Measurements from ENCODE around the gene JRKL. TPM values are rescaled to one million over a fixed set of nuclear protein-coding genes. Genes with fewer than 3 reads are reported as not detected.
"Not testable (repeated sequence)": the region's sequence is repeated elsewhere in the genome, so short reads cannot be mapped to it uniquely, and the experiment has no call there.

Gene JRKL
- total RNA-seq, 1 experiment from 2014 or later = 4.8 TPM

DNA sequence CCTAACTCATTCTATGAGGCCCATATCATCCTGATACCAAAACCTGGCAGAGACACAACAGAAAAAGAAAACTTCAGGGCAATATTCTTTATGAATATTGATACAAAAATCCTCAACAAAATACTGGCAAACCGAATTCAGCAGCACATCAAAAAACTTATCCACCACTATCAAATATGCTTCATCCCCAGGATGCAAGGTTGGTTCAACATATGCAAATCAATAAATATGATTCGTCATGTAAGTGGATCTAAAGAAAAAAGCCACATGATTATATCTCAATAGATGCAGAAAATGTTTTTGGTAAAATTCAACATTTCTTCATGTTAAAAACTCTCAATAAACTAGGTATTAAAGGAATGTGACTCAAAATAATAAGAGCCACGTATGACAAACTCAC is 40.9 kb downstream of the JRKL start:
- Histone ChIP-seq H3K9me3 (replicated peaks) (no peaks in the 10 kb centered on the region), H3K4me1 (no peaks in the 10 kb centered on the region), H3K4me3 (no peak overlapping the region), H3K27ac (no peak overlapping the region), H3K36me3 (no peaks in the 10 kb centered on the region), H3K27me3 (no peaks in the 10 kb centered on the region)
- no peak for DNase-seq

DNA sequence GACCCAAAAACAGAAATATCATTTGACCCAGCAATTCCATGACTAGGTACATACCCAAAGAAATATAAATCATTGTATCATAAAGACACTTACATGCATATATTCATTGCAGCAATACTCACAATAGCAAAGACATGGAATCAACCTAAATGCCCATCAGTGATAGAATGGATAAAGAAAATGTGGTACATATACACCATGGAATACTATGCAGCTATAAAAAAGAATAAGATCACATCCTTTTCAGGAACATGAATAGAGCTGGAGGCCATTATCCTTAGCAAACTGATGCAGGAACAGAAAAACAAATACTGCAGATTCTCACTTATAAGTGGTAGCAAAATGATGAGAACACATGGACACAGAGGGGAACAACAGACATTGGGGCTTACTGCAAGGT is 42.8 kb downstream of the JRKL start:
- not testable (repeated sequence) for H3K27me3 ChIP-seq, DNase-seq

More for the DNA sequence above, 42.8 kb downstream of the JRKL start:
- not testable (repeated sequence) for H3K36me3 ChIP-seq; H3K9me3 ChIP-seq (replicated peaks); H3K4me3 ChIP-seq; H3K27ac ChIP-seq; H3K4me1 ChIP-seq

Other genes starting within 250 kb of the JRKL start
- 2.1 and 2.2 TPM in 2 replicates for gene MAML2, start 46.8 kb upstream of the JRKL start, total RNA-seq (2014; rRNA removed; shearing (Covaris generic))
- gene CCDC82, start 101 bp upstream of the JRKL start, total RNA-seq (2014; rRNA removed; shearing (Covaris generic)) = 11.3 and 16.5 TPM in 2 replicates

Data from SJCRH30 (cell line).